ENCODE results near the gene APOL5.
"Not testable (repeated sequence)": the region's sequence is repeated elsewhere in the genome, so short reads cannot be mapped to it uniquely, and the experiment has no call there.

APOL5 gene

DNA sequence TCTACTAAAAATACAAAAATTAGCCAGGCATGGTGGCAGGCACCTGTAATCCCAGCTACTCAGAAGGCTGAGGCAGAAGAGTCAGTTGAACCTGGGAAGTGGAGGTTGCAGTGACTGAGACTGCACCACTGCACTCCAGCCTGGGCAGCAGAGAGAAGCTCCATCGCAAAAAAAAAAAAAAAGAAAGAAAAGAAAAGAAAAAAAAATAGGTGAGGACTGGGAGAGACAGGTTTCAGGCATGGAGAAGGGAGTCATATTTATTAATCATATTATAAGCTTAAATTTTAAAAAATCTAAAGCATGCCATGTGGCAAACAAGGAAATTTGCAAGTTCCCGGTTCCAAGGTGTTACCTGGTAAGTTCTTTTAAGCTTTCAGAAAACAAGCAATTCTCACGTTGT, at the start of gene APOL5:
TSS of gene APOL5 (plus strand) at position 301 of the 400 bp plus-strand sequence. CDS start at position 301, 0 bp downstream.
- Mint-ChIP-seq H3K9me3 (peaks cover 6% of the 10 kb centered on the region), H3K4me1 (ENCODE audit: low read depth) (no peaks in the 10 kb centered on the region), H3K27ac (no peak within 1 kb of the TSS), H3K27me3 (peaks cover 13% of the 10 kb centered on the region), H3K36me3 (ENCODE audit: low read depth) (no peaks in the 10 kb centered on the region), H3K4me3 (no peak within 1 kb of the TSS)

GRCh38 chr22:35674335-35674734, 43.3 kb upstream of the APOL5 start:
- Mint-ChIP-seq H3K9me3 (peaks cover 22% of the 10 kb centered on the region), H3K27ac (no peak overlapping the region), H3K4me1 (ENCODE audit: low read depth) (peaks cover 10% of the 10 kb centered on the region), H3K36me3 (ENCODE audit: low read depth) (peaks cover 24% of the 10 kb centered on the region), H3K4me3 (no peak overlapping the region), H3K27me3 (no peaks in the 10 kb centered on the region)

- not testable (repeated sequence) for H3K27ac Mint-ChIP-seq
Observed at GRCh38 chr22:35676065-35676464, 41.6 kb upstream of the APOL5 start.

GRCh38 chr22:35677460-35678187, 40.0 kb upstream of the APOL5 start:
- peaks cover 29% of the 10 kb centered on the region for H3K4me1 Mint-ChIP-seq (ENCODE audit: low read depth)
- H3K27me3 Mint-ChIP-seq, result no peaks in the 10 kb centered on the region
- peaks cover 30% of the 10 kb centered on the region for H3K9me3 Mint-ChIP-seq
- H3K27ac Mint-ChIP-seq, result no peak overlapping the region
- H3K36me3 Mint-ChIP-seq (ENCODE audit: low read depth), result peaks cover 27% of the 10 kb centered on the region
- no peak overlapping the region for H3K4me3 Mint-ChIP-seq

More at GRCh38 chr22:35676065-35676464, 41.6 kb upstream of the APOL5 start:
- not testable (repeated sequence) for H3K27me3 Mint-ChIP-seq, H3K4me3 Mint-ChIP-seq
- H3K36me3 Mint-ChIP-seq (ENCODE audit: low read depth), result peaks cover 29% of the 10 kb centered on the region
- H3K9me3 Mint-ChIP-seq, result peaks cover 31% of the 10 kb centered on the region
- H3K4me1 Mint-ChIP-seq (ENCODE audit: low read depth), result peaks cover 25% of the 10 kb centered on the region

GRCh38 chr22:35678836-35679235, 38.8 kb upstream of the APOL5 start:
- H3K4me1 Mint-ChIP-seq (ENCODE audit: low read depth), result peaks cover 29% of the 10 kb centered on the region
- H3K27ac Mint-ChIP-seq, result peak overlapping the region; percentile 65
- no peak overlapping the region for H3K4me3 Mint-ChIP-seq
- H3K36me3 Mint-ChIP-seq (ENCODE audit: low read depth), result peaks cover 20% of the 10 kb centered on the region
- peaks cover 24% of the 10 kb centered on the region for H3K9me3 Mint-ChIP-seq
- H3K27me3 Mint-ChIP-seq, result no peaks in the 10 kb centered on the region

DNA sequence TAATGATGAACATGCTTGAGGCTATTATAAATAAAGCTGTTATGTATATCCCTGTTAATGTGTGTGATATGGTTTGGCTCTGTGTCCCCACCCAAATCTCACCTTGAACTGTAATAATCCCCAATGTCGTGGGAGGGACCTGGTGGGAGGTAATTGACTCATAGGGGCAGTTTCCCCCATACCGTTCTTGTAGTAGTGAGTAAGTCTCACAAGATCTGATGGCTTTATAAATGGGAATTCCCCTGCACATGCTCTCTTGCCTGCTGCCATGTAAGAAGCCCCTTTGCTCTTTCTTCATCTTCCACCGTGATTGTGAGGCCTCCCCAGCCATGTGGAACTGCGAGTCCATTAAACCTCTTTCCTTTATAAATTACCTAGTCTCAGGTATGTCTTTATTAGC, 38.2 kb upstream of the APOL5 start:
- H3K4me3 Mint-ChIP-seq, H3K27me3 Mint-ChIP-seq: not testable (repeated sequence)
- H3K36me3 Mint-ChIP-seq (ENCODE audit: low read depth), result peaks cover 20% of the 10 kb centered on the region
- peaks cover 19% of the 10 kb centered on the region for H3K9me3 Mint-ChIP-seq
- H3K4me1 Mint-ChIP-seq (ENCODE audit: low read depth), result peaks cover 29% of the 10 kb centered on the region
- peak overlapping the region; percentile 84 for H3K27ac Mint-ChIP-seq

GRCh38 chr22:35681454-35682052, 36.1 kb upstream of the APOL5 start:
- no peak overlapping the region for H3K27ac Mint-ChIP-seq
- peaks cover 29% of the 10 kb centered on the region for H3K4me1 Mint-ChIP-seq (ENCODE audit: low read depth)
- H3K9me3 Mint-ChIP-seq, result peaks cover 19% of the 10 kb centered on the region
- no peak overlapping the region for H3K4me3 Mint-ChIP-seq
- peaks cover 20% of the 10 kb centered on the region for H3K36me3 Mint-ChIP-seq (ENCODE audit: low read depth)
- H3K27me3 Mint-ChIP-seq, result no peaks in the 10 kb centered on the region

DNA sequence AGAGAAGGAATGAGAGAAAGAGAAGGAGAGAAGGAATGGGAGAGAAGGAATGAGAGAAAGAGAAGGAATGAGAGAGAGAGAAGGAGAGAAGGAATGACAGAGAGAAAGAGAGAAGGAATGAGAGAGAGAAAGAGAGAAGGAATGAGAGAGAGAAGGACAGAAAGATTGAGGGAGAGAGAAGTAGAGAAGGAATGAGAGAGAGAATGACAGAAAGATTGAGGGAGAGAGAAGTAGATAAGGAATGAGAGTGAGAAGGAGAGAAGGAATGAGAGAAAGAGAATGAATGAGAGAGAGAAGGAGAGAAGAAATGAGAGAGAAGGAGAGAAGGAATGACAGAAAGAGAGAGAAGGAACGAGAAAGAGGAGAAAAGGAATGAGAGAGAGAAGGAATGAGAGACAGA, 34.1 kb upstream of the APOL5 start:
- Mint-ChIP-seq H3K27me3 (no peaks in the 10 kb centered on the region), H3K9me3 (peaks cover 15% of the 10 kb centered on the region), H3K4me1 (ENCODE audit: low read depth) (peaks cover 27% of the 10 kb centered on the region), H3K27ac (no peak overlapping the region), H3K4me3 (no peak overlapping the region), H3K36me3 (ENCODE audit: low read depth) (peaks cover 13% of the 10 kb centered on the region)

DNA sequence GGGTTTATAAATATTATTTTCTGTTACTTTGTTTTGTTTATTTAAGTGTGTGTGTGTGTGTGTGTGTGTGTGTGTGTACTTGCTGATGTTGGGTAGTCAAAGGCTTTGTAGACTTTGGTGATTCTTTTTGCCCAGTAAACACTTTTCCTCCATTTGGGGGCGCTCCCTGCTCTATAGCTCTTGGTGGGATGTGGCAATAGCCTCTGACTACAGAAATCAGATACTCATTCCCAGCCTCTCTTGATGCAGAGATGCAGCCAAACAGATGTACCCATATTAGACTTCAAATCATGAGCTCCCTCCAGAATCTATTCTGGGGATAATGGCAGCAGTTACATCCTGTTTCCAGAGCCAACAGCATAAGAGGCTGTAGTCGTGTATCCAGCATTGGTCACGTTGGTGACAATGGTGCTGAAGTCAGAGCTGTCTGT, 33.4 kb upstream of the APOL5 start:
- Mint-ChIP-seq H3K4me3 (no peak overlapping the region), H3K27ac (no peak overlapping the region), H3K36me3 (ENCODE audit: low read depth) (peaks cover 6% of the 10 kb centered on the region), H3K27me3 (no peaks in the 10 kb centered on the region), H3K4me1 (ENCODE audit: low read depth) (peaks cover 20% of the 10 kb centered on the region), H3K9me3 (peaks cover 9% of the 10 kb centered on the region)

DNA sequence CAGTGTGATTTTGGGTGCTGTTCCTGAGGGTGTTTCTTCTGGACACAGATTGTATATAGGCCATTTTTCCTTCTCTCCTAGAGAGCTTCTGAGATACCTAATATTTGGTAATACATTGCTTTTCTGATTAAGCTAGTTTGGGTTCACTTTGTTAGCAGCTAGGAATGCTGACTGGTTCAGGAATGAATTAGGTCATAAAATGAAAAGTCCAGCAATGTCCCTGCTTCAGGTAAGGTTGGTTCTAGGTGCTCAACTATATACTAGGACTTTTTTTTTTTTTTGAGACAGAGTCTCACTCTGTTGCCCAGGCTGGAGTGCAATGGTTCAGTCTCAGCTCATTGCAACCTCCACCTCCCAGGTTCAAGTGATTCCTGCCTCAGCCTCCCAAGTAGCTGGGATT, 32.9 kb upstream of the APOL5 start:
- peaks cover 15% of the 10 kb centered on the region for H3K4me1 Mint-ChIP-seq (ENCODE audit: low read depth)
- peaks cover 5% of the 10 kb centered on the region for H3K9me3 Mint-ChIP-seq
- no peak overlapping the region for H3K27ac Mint-ChIP-seq

DNA sequence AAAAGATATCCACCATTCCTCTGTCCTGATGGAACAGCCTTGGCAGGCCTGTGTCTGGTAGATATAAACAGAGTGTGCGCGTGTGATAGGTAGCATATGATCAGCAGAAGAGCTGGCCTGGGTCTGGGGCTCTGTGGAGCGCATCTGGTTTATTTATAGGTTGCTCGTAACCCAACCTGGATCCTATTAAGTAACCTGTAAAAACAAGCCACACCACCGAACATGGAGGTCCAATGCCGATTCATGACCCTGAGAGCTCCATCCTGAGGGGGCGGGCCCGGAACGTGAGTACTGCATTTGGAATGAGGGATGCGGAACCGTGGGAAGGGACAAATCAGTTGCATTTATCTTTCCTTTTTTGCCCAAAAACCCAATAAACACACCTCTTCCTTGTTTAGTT, 31.9 kb upstream of the APOL5 start:
- H3K9me3 Mint-ChIP-seq, result peaks cover 2% of the 10 kb centered on the region
- no peak overlapping the region for H3K4me3 Mint-ChIP-seq
- peaks cover 7% of the 10 kb centered on the region for H3K4me1 Mint-ChIP-seq (ENCODE audit: low read depth)
- no peak overlapping the region for H3K27ac Mint-ChIP-seq
- no peaks in the 10 kb centered on the region for H3K27me3 Mint-ChIP-seq
- H3K36me3 Mint-ChIP-seq (ENCODE audit: low read depth), result peaks cover 3% of the 10 kb centered on the region

More for the DNA sequence above, 32.9 kb upstream of the APOL5 start:
- H3K27me3 Mint-ChIP-seq, result no peaks in the 10 kb centered on the region
- H3K4me3 Mint-ChIP-seq, result no peak overlapping the region
- peaks cover 4% of the 10 kb centered on the region for H3K36me3 Mint-ChIP-seq (ENCODE audit: low read depth)

GRCh38 chr22:35686298-35686697, 31.4 kb upstream of the APOL5 start:
- H3K4me3 Mint-ChIP-seq, result no peak overlapping the region
- H3K36me3 Mint-ChIP-seq (ENCODE audit: low read depth), result no peaks in the 10 kb centered on the region
- no peak overlapping the region for H3K27ac Mint-ChIP-seq
- no peaks in the 10 kb centered on the region for H3K9me3 Mint-ChIP-seq
- H3K4me1 Mint-ChIP-seq (ENCODE audit: low read depth), result peaks cover 3% of the 10 kb centered on the region
- H3K27me3 Mint-ChIP-seq, result no peaks in the 10 kb centered on the region

GRCh38 chr22:35687461-35687860, 30.2 kb upstream of the APOL5 start:
- Mint-ChIP-seq H3K4me1 (ENCODE audit: low read depth) (no peaks in the 10 kb centered on the region), H3K36me3 (ENCODE audit: low read depth) (no peaks in the 10 kb centered on the region), H3K27ac (no peak overlapping the region), H3K27me3 (no peaks in the 10 kb centered on the region), H3K4me3 (no peak overlapping the region), H3K9me3 (no peaks in the 10 kb centered on the region)

- no peaks in the 10 kb centered on the region for H3K27me3 Mint-ChIP-seq
- no peak overlapping the region for H3K27ac Mint-ChIP-seq
- no peaks in the 10 kb centered on the region for H3K36me3 Mint-ChIP-seq (ENCODE audit: low read depth)
Observed at GRCh38 chr22:35688913-35689675, 28.6 kb upstream of the APOL5 start.

DNA sequence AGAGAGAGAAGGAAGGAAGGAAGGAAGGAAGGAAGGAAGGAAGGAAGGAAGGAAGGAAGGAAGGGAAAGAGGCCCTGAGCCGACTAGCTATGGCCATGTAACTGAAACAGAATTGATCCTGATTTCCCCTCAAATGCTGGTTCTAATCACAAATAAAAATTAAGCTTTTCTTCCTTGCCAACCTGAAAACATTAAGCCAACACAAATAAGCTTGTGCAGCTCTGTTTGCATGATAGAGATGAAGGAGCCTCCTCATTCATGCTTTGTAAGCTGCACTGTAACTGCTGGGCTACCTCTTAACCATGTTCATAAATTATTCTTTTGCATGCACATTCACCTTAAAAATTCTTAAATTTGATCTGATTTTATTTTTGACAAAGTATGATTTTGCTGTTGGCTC, 27.7 kb upstream of the APOL5 start:
- H3K9me3 Mint-ChIP-seq, result no peaks in the 10 kb centered on the region

More at GRCh38 chr22:35688913-35689675, 28.6 kb upstream of the APOL5 start:
- no peak overlapping the region for H3K4me3 Mint-ChIP-seq
- H3K4me1 Mint-ChIP-seq (ENCODE audit: low read depth), result no peaks in the 10 kb centered on the region
- H3K9me3 Mint-ChIP-seq, result no peaks in the 10 kb centered on the region

More for the DNA sequence above, 27.7 kb upstream of the APOL5 start:
- H3K27me3 Mint-ChIP-seq, result no peaks in the 10 kb centered on the region
- no peak overlapping the region for H3K27ac Mint-ChIP-seq
- H3K36me3 Mint-ChIP-seq (ENCODE audit: low read depth), result no peaks in the 10 kb centered on the region
- H3K4me3 Mint-ChIP-seq, result no peak overlapping the region
- no peaks in the 10 kb centered on the region for H3K4me1 Mint-ChIP-seq (ENCODE audit: low read depth)

All from stimulated activated naive CD8-positive, alpha-beta T cell treated with anti-CD3 and anti-CD28 coated beads, Interleukin-15, Interleukin-2, amounts not matched to agents 100 ng/mL and 50 ng/mL, for 24 hours (primary cell).